T-helper 2 cell treated with Interferon-gamma antibody and Interleukin-4, amounts not matched to agents 100 ng/mL and 5 ng/mL, for 36 hours (primary cell): ENCODE results near the gene NDUFS5. TPM values are rescaled to one million over a fixed set of nuclear protein-coding genes. Genes with fewer than 3 reads are reported as not detected.
"Not testable (repeated sequence)": the region's sequence is repeated elsewhere in the genome, so short reads cannot be mapped to it uniquely, and the experiment has no call there.

Experiments used
- intact Hi-C: fragments of 100-400 bp; cut with micrococcal nuclease; formaldehyde crosslinking; loops from one replicate; pipeline ENCODE4 v1.15.1; 2023
- total RNA-seq: library from RNA; stranded (reverse); gene quantifications from 2 replicates; pipeline ENCODE4 v1.2.3, GENCODE V29; 2022

NDUFS5 gene
- total RNA-seq, 1 donor from 2014 or later = 134 TPM

DNA sequence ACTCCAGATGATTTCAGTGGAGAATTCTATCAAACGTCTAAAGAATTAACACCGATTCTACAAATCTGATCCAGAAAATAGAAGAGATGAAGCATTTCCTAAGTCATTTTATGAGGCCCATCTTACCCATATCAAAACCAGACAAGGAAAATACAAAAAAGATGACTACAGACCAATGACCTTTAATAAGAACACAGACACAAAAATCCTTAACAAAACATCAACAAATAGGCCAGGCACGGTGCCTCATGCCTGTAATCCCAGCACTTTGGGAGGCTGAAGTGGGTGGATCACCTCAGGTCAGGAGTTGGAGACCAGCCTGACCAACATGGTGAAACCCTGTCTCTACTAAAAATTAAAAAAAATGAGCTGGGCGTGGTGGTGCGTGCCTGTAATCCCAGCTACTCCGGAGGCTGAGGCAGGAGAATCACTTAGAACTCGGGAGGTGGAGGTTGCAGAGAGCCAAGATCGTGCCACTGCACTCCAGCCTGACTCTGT lies 29.1 kb downstream of the NDUFS5 start:
- intact Hi-C loops = not testable (repeated sequence)

DNA sequence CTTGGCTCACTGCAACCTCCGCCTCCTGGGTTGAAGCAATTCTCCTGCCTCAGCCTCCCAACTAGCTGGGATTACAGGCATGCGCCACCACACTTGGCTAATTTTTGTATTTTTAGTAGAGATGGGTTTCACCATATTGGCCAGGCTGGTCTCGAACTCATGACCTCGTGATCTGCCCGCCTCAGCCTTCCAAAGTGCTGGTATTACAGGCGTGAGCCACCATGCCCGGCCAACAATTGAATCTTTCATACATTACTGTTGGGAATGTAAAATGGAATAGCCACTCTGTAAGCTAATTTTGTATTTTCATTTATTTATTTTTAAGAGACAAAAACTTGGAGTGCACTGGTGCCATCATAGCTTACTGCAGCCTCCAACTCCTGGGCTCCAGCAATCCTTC lies 35.4 kb downstream of the NDUFS5 start:
- intact Hi-C loops = not testable (repeated sequence)

DNA sequence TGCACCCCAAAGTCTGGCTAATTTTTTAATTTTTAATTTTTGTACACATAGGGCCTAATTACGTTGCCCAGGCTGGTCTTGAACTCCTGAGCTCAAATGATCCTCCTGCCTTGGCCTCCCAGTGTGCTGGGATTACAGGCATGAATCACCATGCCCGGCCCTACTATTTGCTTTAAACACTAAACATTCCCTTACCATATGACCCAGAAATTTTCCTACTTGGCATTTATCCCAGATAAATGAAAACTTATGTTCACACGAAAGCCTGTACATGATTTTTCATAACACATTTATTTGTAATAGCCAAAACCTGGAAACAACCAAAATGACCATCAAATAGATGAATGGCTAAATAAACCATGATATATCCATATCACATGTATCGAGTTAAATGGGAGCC lies 35.8 kb downstream of the NDUFS5 start:
- intact Hi-C loops = no loop called here

DNA sequence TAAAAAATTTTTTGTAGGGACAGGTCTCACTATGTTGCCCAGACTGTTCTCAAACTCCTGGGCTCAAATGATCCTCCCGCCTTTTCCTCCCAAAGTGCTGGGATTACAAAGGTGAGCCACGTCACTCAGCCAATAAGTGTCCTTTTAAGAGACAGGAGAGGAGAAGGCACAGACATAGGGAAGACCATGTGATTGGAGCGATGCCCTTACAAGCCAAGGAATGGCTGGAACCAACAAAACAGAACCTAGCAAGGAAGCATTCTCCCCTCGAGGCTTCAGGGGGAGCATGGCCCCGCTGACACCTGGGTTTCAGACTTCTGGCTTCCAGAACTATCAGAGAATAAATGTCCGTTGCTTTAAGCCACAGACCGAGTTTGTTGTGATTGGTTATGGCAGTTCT lies 37.0 kb downstream of the NDUFS5 start:
- intact Hi-C loops = no loop called here

DNA sequence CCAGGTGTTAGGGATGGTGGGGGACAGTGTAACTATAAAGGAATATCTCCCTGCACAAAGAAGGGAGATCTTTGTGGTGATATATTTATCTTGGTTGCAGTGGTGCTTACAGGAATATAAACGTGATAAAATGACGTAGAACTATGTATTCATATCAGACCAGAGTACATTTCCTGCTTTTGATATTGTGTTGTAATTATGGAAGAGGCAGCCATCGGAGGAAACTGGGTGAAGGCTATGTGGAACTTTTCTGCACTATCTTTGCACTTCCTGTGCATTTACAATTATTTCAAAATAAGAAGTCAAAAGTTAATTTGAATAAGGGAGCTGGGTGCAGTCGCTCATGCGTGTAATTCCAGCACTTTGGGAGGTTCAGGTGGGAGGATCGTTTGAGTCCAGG lies 37.6 kb downstream of the NDUFS5 start:
- intact Hi-C loops = no loop called here

DNA sequence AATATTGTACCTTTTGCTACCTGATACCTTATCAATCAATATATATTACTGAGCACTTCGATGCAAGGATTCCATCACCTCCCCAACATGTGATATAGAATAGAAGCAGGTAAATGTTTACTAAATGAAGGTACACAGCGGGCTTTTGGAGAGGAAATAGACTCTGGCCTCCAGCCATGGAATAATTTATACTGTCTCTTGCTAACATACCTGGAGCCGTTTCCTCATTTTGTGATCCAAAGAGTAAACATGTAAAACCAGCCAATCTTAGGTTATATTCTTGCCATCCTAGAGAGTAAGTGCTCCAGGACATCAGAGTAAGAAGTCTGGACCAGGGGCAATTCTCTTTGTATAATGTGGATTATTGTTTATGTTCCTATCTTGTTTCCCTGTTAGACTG lies 39.4 kb downstream of the NDUFS5 start:
- intact Hi-C loops = no loop called here

DNA sequence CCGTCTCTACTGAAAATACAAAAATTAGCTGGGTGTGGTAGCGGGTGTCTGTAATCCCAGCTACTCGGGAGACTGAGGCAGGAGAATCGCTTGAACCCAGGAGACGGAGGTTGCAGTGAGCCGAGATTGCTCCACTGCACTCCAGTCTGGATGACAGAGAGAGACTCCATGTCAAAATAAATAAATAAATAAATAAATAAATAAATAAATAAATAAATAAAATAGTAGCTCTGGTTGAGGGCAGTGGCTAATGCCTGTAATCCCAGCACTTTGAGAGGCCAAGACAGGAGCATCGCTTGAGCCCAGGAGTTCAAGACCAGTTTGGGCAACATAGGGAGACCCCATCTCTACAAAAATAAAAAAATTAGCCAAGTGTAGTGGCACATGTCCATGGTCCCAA lies 42.1 kb downstream of the NDUFS5 start:
- intact Hi-C loops = not testable (repeated sequence)

DNA sequence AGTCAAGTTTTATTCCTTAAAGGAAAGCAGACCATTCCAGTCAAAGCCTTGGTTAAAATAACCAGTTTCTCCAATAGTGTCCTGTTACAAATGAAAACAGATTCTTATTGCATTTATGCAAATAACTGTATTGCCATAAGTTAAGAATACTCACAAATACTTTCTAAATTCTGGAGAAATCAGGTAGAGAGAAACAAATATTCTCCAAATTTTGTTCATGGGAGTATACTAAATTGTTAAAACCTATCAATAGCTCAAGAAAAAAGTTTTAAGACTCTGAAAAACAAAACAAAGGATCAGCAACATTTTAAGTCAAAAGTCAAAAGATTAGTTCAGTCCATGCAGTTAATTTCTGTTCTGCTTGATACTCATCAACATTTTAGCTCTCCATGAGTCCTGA lies 45.4 kb downstream of the NDUFS5 start:
- intact Hi-C loops = not testable (repeated sequence)

DNA sequence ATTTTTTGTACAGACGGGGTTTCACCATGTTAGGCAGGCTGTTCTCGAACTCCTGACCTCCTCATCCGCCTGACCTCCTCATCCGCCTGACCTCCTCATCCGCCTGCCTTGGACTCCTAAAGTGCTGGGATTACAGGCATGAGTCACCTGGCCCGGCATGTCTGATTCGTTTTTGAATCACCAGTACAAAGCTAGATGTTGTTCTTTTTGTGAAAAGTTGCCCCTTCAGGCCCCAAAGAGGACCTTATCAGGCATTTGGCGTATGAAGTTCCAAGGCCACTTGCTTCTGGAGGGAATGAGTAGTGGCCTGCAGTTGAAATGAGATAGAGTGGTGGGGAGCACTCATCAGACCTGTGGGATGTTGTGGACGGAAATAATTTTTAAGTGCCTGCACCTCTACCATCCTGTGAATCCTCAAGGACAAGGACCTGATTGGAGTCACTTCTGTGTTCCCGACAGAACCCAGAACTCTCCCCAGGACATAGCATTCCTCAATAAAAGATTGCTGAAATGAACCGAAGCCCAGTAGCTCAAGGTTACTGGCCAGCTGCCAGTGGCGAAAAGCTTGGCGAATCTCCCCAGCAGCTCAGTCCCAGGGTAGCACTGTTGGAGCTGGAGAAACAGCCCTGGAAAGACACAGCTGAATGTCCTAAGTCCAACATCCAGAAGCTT lies 50.1 kb downstream of the NDUFS5 start:
- intact Hi-C loops = no loop called here

DNA sequence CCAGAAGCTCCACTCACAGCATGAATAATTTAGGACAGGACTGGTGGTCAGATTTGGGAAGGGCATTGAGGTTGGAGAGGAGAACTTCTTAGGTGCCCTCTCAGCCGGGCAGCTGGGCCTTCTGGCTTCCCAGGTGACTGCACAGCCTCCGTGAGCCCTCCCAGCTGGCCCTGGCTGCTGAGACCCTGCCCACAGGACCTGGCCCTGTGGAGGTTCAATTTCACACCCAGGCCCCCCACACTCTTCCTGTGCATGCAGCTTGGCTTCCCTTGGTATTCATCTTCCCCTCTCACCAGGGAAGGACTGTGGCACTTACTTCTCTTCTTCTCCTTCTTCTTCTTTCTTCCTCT lies 50.6 kb downstream of the NDUFS5 start:
- intact Hi-C loops = no loop called here

DNA sequence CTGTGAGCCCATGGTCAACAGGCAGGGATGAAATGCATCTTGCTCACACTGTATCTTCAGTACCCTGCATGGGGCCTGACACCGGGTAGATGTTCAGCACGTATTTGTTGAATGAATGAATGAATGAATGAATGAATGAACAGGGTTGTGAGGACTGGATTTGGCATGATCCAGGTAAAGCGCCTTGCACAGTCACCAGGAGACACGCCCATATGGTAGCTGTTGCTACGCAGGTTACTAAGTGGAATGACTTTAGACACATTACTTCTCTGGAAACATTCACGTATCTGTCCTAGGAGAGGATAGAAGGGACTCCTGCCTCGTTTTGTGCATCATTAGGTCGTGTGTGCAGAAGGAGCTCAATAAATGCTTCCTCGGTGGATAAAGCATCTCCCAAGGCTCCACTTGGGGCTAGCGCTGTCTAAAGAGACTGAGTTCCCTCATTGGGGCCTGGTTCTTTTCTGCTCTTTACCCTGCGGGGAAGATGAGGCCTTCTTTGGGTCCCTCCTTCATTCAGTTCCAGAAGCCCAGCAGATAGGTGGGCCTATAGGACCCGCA lies 54.2 kb downstream of the NDUFS5 start:
- intact Hi-C loops = no loop called here

DNA sequence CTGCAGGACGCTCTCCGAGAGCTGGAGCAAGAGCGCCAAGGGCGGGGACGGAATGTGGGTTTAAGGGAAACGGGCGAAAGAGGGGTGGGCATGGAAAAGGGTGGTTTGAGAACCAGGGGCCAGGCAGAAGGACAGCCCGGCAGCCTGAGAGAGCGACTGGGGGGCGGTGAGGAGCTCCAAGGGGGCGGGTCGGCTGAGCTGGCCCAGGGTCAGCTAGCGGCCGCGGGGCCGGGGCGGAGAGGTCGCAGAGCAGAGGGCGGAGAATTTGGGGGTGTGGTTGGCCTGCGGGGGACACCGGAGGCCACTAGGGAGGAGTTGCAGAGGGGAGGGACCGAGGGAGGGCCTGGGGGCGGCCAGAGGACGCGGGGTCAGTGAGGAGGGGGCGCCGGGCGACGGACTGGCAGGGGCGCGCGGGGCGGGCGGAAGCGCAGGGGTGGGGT lies 54.7 kb downstream of the NDUFS5 start:
- intact Hi-C loops = no loop called here

DNA sequence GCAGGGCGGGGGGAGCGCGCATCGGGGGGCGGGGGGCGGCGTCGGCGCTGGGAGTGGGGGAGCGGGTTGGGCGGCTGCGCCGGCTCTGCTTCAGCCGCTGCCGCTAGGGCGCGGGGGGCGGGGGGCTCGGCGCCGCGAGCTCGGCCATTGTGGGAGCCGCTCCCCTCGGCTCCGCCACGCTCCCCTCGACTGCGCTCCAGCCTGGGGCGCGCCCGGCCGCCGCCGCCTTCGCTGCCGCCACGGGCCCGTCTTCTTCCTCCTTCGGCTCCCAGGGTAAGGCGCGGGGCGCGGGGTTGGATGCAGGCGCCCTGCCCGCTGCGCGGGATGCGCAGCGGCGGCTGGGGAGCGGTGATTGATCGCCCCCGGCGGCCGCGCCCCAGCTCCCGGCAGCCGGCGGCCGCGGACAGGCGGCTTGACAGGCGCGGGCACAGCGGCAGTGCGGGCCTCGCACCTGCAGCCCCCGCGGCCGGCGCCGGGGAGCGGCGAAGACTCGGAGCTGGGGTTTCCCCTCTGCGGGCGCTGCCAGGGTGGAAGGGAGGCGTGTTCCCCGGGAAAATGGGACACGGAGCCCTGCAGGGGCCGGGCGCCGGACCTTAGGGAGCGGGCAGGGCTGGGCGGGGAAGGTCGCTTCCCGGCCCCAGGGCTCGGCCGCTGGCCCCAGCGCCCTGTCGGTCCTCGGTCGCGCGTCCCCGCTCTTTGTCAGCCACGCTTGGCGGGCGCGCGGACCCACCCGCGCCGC lies 55.3 kb downstream of the NDUFS5 start:
- intact Hi-C loops = no loop called here

DNA sequence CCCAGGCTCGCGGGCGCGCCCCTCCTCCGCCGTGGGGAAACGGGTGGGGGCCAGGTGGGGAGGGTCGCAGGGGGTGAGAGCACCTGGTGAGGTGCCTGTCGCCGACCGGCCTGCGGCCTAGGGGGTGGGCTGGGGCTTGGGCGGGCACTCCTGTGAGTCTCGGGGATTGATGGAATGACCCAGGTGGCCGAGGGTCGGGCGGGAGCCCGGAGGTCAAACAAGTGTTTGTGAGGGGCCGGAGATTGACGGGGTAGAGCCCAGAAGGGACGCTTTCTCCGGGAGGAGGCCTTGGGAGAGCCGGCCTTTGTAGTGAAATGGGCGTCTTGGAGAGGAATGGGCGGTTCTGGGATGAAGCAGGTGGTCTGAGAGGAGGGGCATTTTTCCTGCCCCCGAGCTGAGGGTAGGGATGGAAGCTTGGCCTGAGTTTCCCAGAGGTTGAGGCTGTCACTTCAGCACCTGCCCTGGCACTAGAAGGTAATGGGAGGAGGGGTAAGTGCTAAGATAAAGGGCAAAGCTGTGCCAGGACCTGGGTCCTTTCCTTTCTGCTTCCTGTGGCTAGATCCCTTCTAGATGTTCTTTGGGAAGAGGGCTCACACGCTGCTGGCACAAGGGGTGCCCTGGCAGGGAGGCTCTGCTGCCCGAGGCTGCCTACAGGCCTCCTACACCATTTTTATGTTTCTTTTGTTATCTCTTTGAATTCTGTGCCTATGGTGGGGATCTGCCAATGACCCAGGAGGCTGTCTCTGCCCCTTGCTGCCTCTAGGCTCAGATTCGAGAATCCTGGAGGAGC lies 56.1 kb downstream of the NDUFS5 start:
- intact Hi-C loops = no loop called here

DNA sequence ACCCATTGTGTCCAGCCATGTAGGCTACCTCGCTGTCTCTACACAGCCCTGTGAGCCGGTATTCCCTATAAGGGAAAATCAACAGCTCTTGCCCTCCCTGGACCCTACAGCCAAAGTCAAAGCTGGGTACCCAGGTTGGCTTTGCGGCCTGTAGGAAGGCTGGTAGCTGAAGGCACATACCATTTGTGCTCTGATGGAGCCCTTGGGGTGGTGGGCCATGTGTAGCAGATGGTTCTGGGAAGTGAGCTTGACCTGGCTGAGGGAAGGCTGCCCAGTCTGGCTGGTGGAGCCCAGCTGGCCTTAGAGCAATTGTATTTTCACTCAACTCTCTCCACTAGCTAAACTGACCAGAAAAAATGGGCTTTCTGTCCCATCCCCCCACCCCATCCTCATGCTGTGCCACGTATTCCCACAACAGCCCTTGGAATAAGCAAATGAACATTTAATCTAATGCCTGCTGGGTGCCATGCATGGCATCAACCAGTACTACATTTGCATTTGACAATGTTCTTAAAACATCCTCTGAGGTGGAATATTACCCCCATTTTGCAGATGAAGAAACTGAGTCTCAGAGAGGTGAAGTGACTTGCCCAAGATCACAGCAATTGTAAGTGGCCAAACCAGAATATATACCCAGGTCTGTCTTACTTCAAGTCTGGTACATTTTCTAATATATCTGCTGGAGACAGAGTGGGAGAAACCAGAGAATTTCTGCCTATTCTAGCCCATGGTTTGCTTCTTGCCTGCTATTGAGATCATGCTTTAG lies 56.8 kb downstream of the NDUFS5 start:
- intact Hi-C loops = no loop called here

DNA sequence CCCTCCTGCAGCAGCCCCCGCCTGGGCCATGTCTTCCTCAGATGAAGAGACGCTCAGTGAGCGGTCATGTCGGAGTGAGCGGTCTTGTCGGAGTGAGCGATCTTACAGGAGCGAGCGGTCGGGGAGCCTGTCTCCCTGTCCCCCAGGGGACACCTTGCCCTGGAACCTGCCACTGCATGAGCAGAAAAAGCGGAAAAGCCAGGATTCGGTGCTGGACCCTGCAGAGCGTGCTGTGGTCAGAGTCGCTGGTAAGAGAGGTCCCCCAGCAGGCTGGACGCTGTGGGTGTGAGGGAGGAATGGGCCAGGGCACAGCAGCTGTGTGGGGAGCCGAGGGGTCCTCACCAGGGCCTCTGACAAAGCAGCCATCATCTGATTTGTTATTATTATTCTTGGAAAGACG lies 58.0 kb downstream of the NDUFS5 start:
- intact Hi-C loops = no loop called here

Other genes starting within 250 kb of the NDUFS5 start
- gene RRAGC, start 166.6 kb upstream of the NDUFS5 start, total RNA-seq = 15.9 TPM in 2 replicates
- 34.5 and 51.5 TPM in 2 replicates for gene MYCBP, start 153.0 kb upstream of the NDUFS5 start, total RNA-seq
- not detected in 2 replicates for gene GJA9, start 144.8 kb upstream of the NDUFS5 start, total RNA-seq
- not detected in 2 replicates for gene RHBDL2, start 84.5 kb upstream of the NDUFS5 start, total RNA-seq
- 55.4 and 60.5 TPM in 2 replicates for gene AKIRIN1, start 35.1 kb upstream of the NDUFS5 start, total RNA-seq
- 396 and 424 TPM in 2 replicates for gene MACF1, start 178.3 kb downstream of the NDUFS5 start, total RNA-seq